Measurements from ENCODE around the gene STX10. TPM values are rescaled to one million over a fixed set of nuclear protein-coding genes. Genes with fewer than 3 reads are reported as not detected.
A peak's percentile ranks its signal among the peaks of the same experiment; 100 is the strongest.

STX10 gene
- total and polyA plus RNA-seq, 9 of the 15 experiments (the other 6 are each of a cell fraction or from before 2014, with no cell fraction given), result 0.51 to 66.3 (median 31.0) TPM

GRCh38 chr19:13154911-13155471 is 4.8 kb upstream of the STX10 start (continued):
- TF ChIP-seq PHB (CRISPR knock-in tag; IDR thresholded peaks at IDR 0.05) (no peak), ATF1 (CRISPR knock-in tag; IDR thresholded peaks at IDR 0.05) (no peak), ATF1 (tag; IDR thresholded peaks at IDR 0.05) (peak; percentile 55; the same call in 1 of the 2 replicates), RERE (CRISPR knock-in tag; IDR thresholded peaks at IDR 0.05; ENCODE audit: borderline replicate concordance) (no peak; the same call in 1 of the 2 replicates), CHD2 (IDR thresholded peaks at IDR 0.05; ENCODE audit: low read depth, low read length) (no peak; the same call in none of the 2 replicates), MAFG (tag; conservative IDR thresholded peaks at IDR 0.05) (no peak), NCOA4 (IDR thresholded peaks at IDR 0.05; ENCODE audit: partially characterized antibody) (peak; percentile 57), SMAD4 (CRISPR knock-in tag; conservative IDR thresholded peaks at IDR 0.05) (no peak), SUPT5H (IDR thresholded peaks at IDR 0.05) (no peak; the same call in none of the 2 replicates), HES1 (IDR thresholded peaks at IDR 0.05; ENCODE audit: low read depth) (no peak), ATF3 (IDR thresholded peaks at IDR 0.05) (no peak), ATF3 (CRISPR knock-in tag; conservative IDR thresholded peaks at IDR 0.05) (no peak; the same call in 1 of the 2 replicates), ZNF511 (CRISPR knock-in tag; IDR thresholded peaks at IDR 0.05) (no peak; the same call in 1 of the 2 replicates), ZKSCAN3 (CRISPR knock-in tag; IDR thresholded peaks at IDR 0.05) (no peak), CEBPB (tag; IDR thresholded peaks at IDR 0.05) (no peak), HNRNPH1 (optimal IDR thresholded peaks at IDR 0.05; ENCODE audit: low read depth, low read length) (no peak), EWSR1 (IDR thresholded peaks at IDR 0.05; ENCODE audit: borderline replicate concordance, low read depth, partially characterized antibody) (no peak), ELF4 (CRISPR knock-in tag; IDR thresholded peaks at IDR 0.05) (no peak), FIP1L1 (IDR thresholded peaks at IDR 0.05; ENCODE audit: low read depth, low read length, poor library complexity, severe bottlenecking) (peak; percentile 93), MNT (conservative IDR thresholded peaks at IDR 0.05) (peak; percentile 46 to 47; a peak in 2 of 4 replicates)

All from K562 (cell line).